AG04449 (cell line): ENCODE results near the gene CCNQ.

Source experiments
- CTCF ChIA-PET: fragments of 350-600 bp; formaldehyde crosslinking; extraction: SDS; loops from one replicate; lab custom pipeline; 2021; ENCODE audit warnings: antibody characterized with exemption; lab: Yijun Ruan, JAX
- POLR2A ChIA-PET: fragments of 400-600, 350-600 bp; formaldehyde crosslinking; extraction: SDS; loops from one replicate; lab custom pipeline; 2020; ENCODE audit warnings: antibody characterized with exemption, inconsistent platforms; lab: Yijun Ruan, JAX
- DNase-seq: peaks from one replicate; pipeline ENCODE4 v3.0.0-alpha.2; 2010; ENCODE audit warnings: low read depth, low spot score
- H3K4me3 ChIP-seq: 2 replicates; pipeline ENCODE4 v1.5.1; 2011; ENCODE audit warnings: low read depth, mild to moderate bottlenecking, control low read depth, low read length
- TF ChIP-seq, protein P1 (sequence below): IDR thresholded peaks from one replicate; pipeline ENCODE4 v1.5.1; 2011; ENCODE audit warnings: mild to moderate bottlenecking, moderate library complexity, low read length, control low read depth, inconsistent platforms; ENCODE audit not compliant: insufficient read depth; ENCODE audit errors: missing control alignments

Gene CCNQ

DNA sequence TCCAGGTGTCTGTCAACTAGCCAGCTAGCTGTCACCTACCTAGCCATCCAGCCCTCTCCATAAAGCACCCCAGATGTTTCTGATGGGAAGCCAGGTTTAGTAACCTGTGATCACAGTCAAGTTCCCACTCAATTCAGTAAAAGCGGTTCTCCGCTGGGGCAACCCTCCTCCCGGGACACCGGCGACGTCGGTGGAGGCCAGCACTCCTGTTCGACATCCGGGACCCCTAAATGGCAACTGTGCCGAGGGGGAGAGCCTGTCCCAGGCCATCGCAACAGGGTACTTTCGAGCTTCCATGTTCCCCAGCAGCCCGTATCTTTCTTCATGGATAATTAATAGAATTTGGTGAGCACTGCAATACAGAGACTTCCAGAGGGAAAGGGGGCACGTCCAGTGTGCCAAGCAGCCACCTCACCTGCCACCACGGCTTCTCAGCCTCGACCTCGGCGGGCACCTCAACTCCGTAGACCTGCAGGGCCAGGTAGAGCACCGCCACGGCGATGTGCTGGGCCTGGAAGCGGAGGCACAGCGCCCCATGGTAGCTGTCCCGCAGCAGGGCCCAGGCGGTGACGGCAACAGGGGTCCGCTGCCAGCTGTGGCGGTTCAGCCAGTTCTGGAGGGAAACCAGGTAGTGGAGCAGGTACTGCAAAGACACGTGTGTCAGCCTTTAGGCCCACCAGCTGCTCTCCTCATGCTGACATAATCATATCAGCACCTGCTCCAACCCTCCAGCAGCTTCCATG is 6.7 kb downstream of the CCNQ start:
- DNase-seq = no peak
- no peak overlapping the region for H3K4me3 ChIP-seq
- POLR2A ChIA-PET = no interaction called here
- TF ChIP-seq, protein P1, sequence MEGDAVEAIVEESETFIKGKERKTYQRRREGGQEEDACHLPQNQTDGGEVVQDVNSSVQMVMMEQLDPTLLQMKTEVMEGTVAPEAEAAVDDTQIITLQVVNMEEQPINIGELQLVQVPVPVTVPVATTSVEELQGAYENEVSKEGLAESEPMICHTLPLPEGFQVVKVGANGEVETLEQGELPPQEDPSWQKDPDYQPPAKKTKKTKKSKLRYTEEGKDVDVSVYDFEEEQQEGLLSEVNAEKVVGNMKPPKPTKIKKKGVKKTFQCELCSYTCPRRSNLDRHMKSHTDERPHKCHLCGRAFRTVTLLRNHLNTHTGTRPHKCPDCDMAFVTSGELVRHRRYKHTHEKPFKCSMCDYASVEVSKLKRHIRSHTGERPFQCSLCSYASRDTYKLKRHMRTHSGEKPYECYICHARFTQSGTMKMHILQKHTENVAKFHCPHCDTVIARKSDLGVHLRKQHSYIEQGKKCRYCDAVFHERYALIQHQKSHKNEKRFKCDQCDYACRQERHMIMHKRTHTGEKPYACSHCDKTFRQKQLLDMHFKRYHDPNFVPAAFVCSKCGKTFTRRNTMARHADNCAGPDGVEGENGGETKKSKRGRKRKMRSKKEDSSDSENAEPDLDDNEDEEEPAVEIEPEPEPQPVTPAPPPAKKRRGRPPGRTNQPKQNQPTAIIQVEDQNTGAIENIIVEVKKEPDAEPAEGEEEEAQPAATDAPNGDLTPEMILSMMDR = no peak
- CTCF ChIA-PET = interaction anchor here (0.7 to 0.8 kb wide), 2 partner anchors 17 kb away, joined by 3 read pairs; no protein-coding TSS in a partner anchor

DNA sequence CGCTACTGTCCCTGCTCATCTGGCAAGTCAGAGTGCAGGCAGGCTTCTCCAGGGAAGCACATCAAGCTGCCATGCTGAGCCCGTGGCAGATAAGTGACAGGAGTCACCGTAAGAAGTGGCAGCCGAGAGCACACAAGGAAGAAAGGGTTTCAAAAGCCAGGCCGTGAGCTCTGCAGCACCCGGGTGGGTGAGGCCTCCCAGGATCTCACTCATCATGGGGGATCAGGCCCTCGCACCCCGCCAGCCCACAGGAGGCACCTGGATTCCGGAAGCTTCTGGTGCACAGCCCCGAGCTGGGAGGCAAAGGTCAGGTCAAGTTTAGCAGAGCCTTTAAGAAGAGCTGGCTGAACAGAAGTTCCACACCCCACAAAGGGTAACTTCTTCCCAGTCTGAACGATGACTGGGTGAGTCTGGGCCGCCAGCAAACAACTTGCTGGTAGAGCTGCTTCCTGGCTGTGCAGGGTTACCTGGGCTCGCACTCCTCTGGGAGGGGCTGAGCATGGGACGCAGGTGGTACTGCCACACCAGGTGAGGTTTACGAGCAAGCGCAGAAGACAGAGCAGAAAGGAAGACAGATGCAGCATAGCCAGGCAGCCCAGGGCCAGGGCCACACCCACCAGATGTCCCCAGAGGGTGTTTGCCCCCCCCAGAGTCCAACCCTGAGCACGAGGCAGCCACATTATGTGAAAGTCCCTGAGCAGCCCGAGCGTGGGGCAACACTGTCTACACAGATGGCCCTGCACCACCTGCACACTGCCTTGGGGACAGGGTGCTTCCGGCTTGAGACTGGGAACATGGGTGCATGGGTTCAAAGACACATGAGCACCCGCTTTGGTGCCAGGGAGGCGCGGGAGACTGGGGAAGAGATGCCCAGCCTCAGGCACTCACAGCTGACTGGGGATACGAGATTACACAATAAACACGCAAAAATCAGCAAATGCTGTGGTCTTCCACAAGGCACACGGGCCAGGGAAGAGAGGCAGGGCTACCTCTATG is 7.7 kb downstream of the CCNQ start:
- TF ChIP-seq, protein P1 = no peak
- no peak for DNase-seq
- ChIA-PET POLR2A (no interaction called here), CTCF (interaction anchor here (0.6 to 1.8 kb wide), 4 partner anchors 18 to 78 kb away, joined by 3 to 6 read pairs (median 3); no protein-coding TSS in a partner anchor)
- H3K4me3 ChIP-seq = no peak overlapping the region

DNA sequence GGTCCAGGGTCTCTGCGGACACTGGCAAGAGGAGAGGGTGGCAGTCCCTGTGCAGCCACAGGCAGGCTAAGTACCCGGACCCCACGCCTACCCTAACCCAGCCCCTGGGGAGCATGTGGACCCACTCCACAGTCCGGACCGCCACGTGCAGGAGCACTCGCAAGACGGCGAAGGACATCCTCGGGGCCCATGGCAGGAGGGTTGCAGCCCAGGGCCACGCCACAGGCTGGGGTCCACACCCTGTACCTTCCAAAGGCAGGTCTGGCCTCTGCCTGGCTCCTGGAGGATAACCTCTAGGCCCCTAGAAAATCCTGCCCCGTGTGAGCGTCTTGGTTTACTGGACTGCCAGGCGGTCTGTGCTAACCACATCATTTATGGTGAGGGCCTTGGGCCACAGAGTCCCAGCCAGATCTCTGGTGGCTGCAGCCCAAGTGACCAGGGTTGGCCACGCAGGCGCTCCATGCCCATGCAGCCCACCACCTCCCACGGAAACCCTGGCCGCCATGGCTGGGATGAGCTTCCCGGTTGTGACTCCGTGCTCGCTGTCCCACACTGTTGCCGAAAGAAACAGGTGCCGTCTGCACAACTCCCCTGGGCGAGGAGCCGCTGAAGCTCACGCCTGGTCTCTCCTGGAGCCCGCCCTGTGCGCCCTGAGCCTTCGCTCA is 10.0 kb downstream of the CCNQ start:
- TF ChIP-seq, protein P1 = no peak
- CTCF ChIA-PET = interaction anchor here (1.8 kb wide), 1 partner anchor 80 kb away, joined by 6 read pairs; no protein-coding TSS in a partner anchor
- POLR2A ChIA-PET = no interaction called here
- H3K4me3 ChIP-seq = no peak overlapping the region
- no peak for DNase-seq

DNA sequence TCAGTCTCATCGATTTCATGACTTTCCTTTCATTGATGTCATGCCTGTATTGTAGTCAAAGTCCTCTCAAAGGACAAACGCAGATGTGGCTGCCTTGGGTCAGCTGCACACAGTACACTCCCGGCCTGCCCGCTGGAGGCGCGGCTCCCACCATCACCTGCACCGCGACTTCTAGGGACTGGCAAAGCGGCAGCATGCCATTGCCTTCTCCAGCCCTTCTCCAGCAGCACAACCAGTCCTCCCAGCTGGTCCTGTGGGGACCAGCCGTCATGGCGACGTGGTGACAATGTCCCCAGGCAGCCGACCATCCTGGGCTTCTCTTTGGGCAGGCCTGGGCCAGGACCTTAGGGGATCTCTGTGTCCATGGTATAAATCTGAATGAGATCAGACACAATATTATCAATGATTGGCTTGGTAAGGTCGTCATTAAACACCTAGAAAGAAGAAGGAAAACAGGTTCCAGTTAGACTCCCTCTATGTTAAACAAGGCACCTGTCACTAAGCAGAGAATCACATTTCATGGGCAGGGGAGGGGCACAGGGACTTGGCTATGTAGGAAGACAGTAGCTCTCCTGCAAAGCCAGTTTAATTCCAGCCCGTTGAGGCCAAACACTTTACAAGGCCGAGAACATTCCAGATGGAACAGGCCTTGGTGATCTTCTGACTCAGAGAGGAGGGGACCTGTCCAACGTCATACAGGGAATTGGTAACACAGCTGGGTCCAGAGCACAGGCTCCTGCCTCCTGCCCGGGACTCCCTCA is 10.7 kb downstream of the CCNQ start:
- ChIA-PET CTCF (no interaction called here), POLR2A (no interaction called here)
- TF ChIP-seq, protein P1 = no peak
- no peak for DNase-seq
- H3K4me3 ChIP-seq = no peak overlapping the region

DNA sequence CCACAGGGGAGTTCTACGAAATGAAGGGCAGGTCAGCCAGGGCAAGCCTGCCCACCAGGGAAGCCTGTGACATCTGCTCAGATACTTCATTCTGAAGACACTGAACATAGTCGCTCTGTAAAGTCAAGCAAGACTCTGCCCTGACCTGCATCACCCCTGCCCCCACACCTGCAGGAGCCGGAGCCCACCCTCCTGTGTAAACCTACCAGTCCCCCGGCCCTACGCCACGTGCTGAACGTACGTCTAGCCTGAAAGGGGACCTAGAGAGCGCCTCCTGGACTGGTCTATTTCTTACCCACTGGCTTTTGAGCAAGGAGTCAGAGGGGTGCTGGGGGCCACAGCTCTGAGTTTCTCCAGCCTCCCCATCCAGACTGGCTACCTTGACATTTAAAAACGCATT is 11.6 kb downstream of the CCNQ start:
- TF ChIP-seq, protein P1 = no peak
- ChIA-PET CTCF (no interaction called here), POLR2A (no interaction called here)
- no peak overlapping the region for H3K4me3 ChIP-seq
- DNase-seq = no peak
